ENCODE data around the gene FILIP1L.
"Not testable (repeated sequence)": the region's sequence is repeated elsewhere in the genome, so short reads cannot be mapped to it uniquely, and the experiment has no call there.

Gene FILIP1L

GRCh38 chr3:99843590-99844258, 270.6 kb downstream of the FILIP1L start:
- no peak for TF ChIP-seq CTCF (IDR thresholded peaks at IDR 0.05; ENCODE audit: low read depth, low read length)
- no peak overlapping the region for H3K4me3 ChIP-seq (ENCODE audit: low read depth, low read length)

GRCh38 chr3:99842826-99843589, 271.3 kb downstream of the FILIP1L start:
- in situ Hi-C loops (cut with HindIII; ENCODE audit: low sequenced_read_pairs) = no loop called here
- DNase-seq (ENCODE audit: low read depth, low spot score) = peak; percentile 80
- H3K4me3 ChIP-seq (ENCODE audit: low read depth, low read length) = no peak overlapping the region
- peak; percentile 57 for TF ChIP-seq CTCF (IDR thresholded peaks at IDR 0.05; ENCODE audit: low read depth, low read length)

More at GRCh38 chr3:99843590-99844258, 270.6 kb downstream of the FILIP1L start:
- in situ Hi-C loops (cut with HindIII; ENCODE audit: low sequenced_read_pairs) = no loop called here
- DNase-seq (ENCODE audit: low read depth, low spot score) = peak; percentile 37

GRCh38 chr3:99841949-99842348, 272.4 kb downstream of the FILIP1L start:
- in situ Hi-C loops (cut with HindIII; ENCODE audit: low sequenced_read_pairs); DNase-seq (ENCODE audit: low read depth, low spot score); H3K4me3 ChIP-seq (ENCODE audit: low read depth, low read length): not testable (repeated sequence)

GRCh38 chr3:99839613-99840012, 274.7 kb downstream of the FILIP1L start:
- in situ Hi-C loops (cut with HindIII; ENCODE audit: low sequenced_read_pairs) = no loop called here
- DNase-seq (ENCODE audit: low read depth, low spot score) = no peak
- H3K4me3 ChIP-seq (ENCODE audit: low read depth, low read length) = no peak overlapping the region
- TF ChIP-seq CTCF (IDR thresholded peaks at IDR 0.05; ENCODE audit: low read depth, low read length) = no peak

GRCh38 chr3:99838755-99839154, 275.5 kb downstream of the FILIP1L start:
- no peak for TF ChIP-seq CTCF (IDR thresholded peaks at IDR 0.05; ENCODE audit: low read depth, low read length)
- H3K4me3 ChIP-seq (ENCODE audit: low read depth, low read length) = no peak overlapping the region
- in situ Hi-C loops (cut with HindIII; ENCODE audit: low sequenced_read_pairs) = no loop called here
- no peak for DNase-seq (ENCODE audit: low read depth, low spot score)

- no peak overlapping the region for H3K4me3 ChIP-seq (ENCODE audit: low read depth, low read length)
- no peak for TF ChIP-seq CTCF (IDR thresholded peaks at IDR 0.05; ENCODE audit: low read depth, low read length)
- DNase-seq (ENCODE audit: low read depth, low spot score) = no peak
- in situ Hi-C loops (cut with HindIII; ENCODE audit: low sequenced_read_pairs) = no loop called here
Observed at GRCh38 chr3:99837715-99838114, 276.6 kb downstream of the FILIP1L start.

- no peak overlapping the region for H3K4me3 ChIP-seq (ENCODE audit: low read depth, low read length)
- TF ChIP-seq CTCF (IDR thresholded peaks at IDR 0.05; ENCODE audit: low read depth, low read length) = no peak
- in situ Hi-C loops (cut with HindIII; ENCODE audit: low sequenced_read_pairs) = no loop called here
- no peak for DNase-seq (ENCODE audit: low read depth, low spot score)
Observed at GRCh38 chr3:99836681-99837080, 277.6 kb downstream of the FILIP1L start.
